HepG2 (cell line): ENCODE results near the gene REEP6. TPM values are rescaled to one million over a fixed set of nuclear protein-coding genes. Genes with fewer than 3 reads are reported as not detected.

Experiments used
- ASH2L ChIP-seq: fragments of 300-600, 200-600 bp; sonication (generic); IDR thresholded peaks from 2 replicates; pipeline ENCODE4 v1.7.0; 2017; ENCODE audit warnings: low read depth, mild to moderate bottlenecking, moderate library complexity, mixed read lengths, low read length; ENCODE audit not compliant: insufficient read length
- ELF1 ChIP-seq: sonication (generic); formaldehyde crosslinking; IDR thresholded peaks from 2 replicates; pipeline ENCODE4 v1.4.0; 2020; ENCODE audit warnings: missing genetic modification reagents
- GATAD2A ChIP-seq: IDR thresholded peaks from 2 replicates; pipeline ENCODE4 v1.6.1; 2016
- HNRNPK ChIP-seq: fragments of 200-400 bp; formaldehyde crosslinking; IDR thresholded peaks from 2 replicates; pipeline ENCODE4 v1.6.1; 2018; ENCODE audit warnings: low read length, low read depth, moderate library complexity, mild to moderate bottlenecking; ENCODE audit not compliant: poor library complexity, severe bottlenecking
- HNRNPL ChIP-seq: fragments of 200-400 bp; formaldehyde crosslinking; IDR thresholded peaks from 2 replicates; pipeline ENCODE4 v1.6.1; 2017; ENCODE audit warnings: mild to moderate bottlenecking, low read depth, low read length
- IRF2 ChIP-seq: IDR thresholded peaks from 2 replicates; pipeline ENCODE4 v1.6.1; 2018; ENCODE audit warnings: missing genetic modification reagents, missing compliant biosample characterization
- KDM5A ChIP-seq: fragments of 200-600 bp; sonication (generic); IDR thresholded peaks from 2 replicates; pipeline ENCODE4 v1.7.0; 2018; ENCODE audit warnings: antibody characterized with exemption, mild to moderate bottlenecking, low read length, borderline replicate concordance
- LCORL ChIP-seq, 2 experiments: fragments of 450-650 bp in 1 of 2; sonication (generic) in 1 of 2; formaldehyde crosslinking in 1 of 2; IDR thresholded peaks; 2 replicates each; pipeline versions ENCODE4 v1.5.0 to v1.6.1; 2017 to 2020; ENCODE audit warnings: antibody characterized with exemption in 1 of 2, missing genetic modification reagents in 1 of 2
- MED1 ChIP-seq: sonication (generic); formaldehyde crosslinking; IDR thresholded peaks from 2 replicates; pipeline ENCODE4 v1.4.0; 2020; ENCODE audit warnings: missing genetic modification reagents
- MYC ChIP-seq: sonication (generic); formaldehyde crosslinking; IDR thresholded peaks from 2 replicates; pipeline ENCODE4 v1.9.0; 2021; ENCODE audit warnings: missing genetic modification reagents, borderline replicate concordance
- NFKBIZ ChIP-seq: IDR thresholded peaks from 2 replicates; pipeline ENCODE4 v1.6.1; 2018; ENCODE audit warnings: missing genetic modification reagents, missing compliant biosample characterization
- NR2C2 ChIP-seq: sonication (generic); formaldehyde crosslinking; IDR thresholded peaks from 2 replicates; pipeline ENCODE4 v1.4.0; 2020; ENCODE audit warnings: missing genetic modification reagents, mild to moderate bottlenecking, moderate library complexity, borderline replicate concordance
- REPIN1 ChIP-seq: sonication (generic); formaldehyde crosslinking; IDR thresholded peaks from 2 replicates; pipeline ENCODE4 v1.8.0; 2022; ENCODE audit warnings: missing genetic modification reagents, low read depth, mild to moderate bottlenecking, borderline replicate concordance
- SRSF1 ChIP-seq: fragments of 200-400 bp; formaldehyde crosslinking; optimal IDR thresholded peaks from 2 replicates; pipeline ENCODE3; 2017; ENCODE audit warnings: mild to moderate bottlenecking, low read depth, low read length, moderate library complexity
- TARDBP ChIP-seq: sonication (generic); formaldehyde crosslinking; IDR thresholded peaks from 2 replicates; pipeline ENCODE4 v1.8.0; 2022; ENCODE audit warnings: mild to moderate bottlenecking, missing genetic modification reagents
- TCF7 ChIP-seq: sonication (generic); IDR thresholded peaks from 2 replicates; pipeline ENCODE4 v1.6.1; 2016; ENCODE audit warnings: antibody characterized with exemption, low read depth
- TSC22D2 ChIP-seq: sonication (generic); formaldehyde crosslinking; IDR thresholded peaks from 2 replicates; pipeline ENCODE4 v1.5.1; 2020; ENCODE audit warnings: missing genetic modification reagents, mild to moderate bottlenecking, borderline replicate concordance
- ZFX ChIP-seq: sonication (generic); formaldehyde crosslinking; IDR thresholded peaks from 2 replicates; pipeline ENCODE4 v1.4.0; 2020; ENCODE audit warnings: mild to moderate bottlenecking, low read depth, missing genetic modification reagents, moderate library complexity
- ZNF335 ChIP-seq: sonication (generic); formaldehyde crosslinking; IDR thresholded peaks from 2 replicates; pipeline ENCODE4 v1.4.0; 2020; ENCODE audit warnings: missing genetic modification reagents
- ZSCAN9 ChIP-seq: IDR thresholded peaks from 2 replicates; pipeline ENCODE4 v1.6.1; 2016; ENCODE audit warnings: borderline replicate concordance
- polyA plus RNA-seq, 8 experiments: library from polyadenylated mRNA; depleted of rRNA in 3 of 8; stranded (reverse) in 7 of 8; unstranded in 1 of 8; fragments of >200 nt; fragmentation: Illumina TruSeq in 4 of 8; extraction: Trizol in 4 of 8; gene quantifications; 2 replicates each; pipeline versions ENCODE4 v1.2.1 to v1.2.3, GENCODE V29; 2011 to 2016; ENCODE audit warnings: low read depth in 4 of 8, missing spikeins in 1 of 8, mixed read lengths in 1 of 8; ENCODE audit not compliant: insufficient read depth in 1 of 8
- total RNA-seq, 5 experiments: library from RNA; depleted of rRNA; stranded (reverse); fragments of >200 nt; fragmentation: Illumina TruSeq; extraction: Trizol; gene quantifications; 2 replicates each; pipeline ENCODE4 v1.2.3, GENCODE V29; 2016; ENCODE audit warnings: low read depth in 1 of 5
- TF ChIP-seq, protein P1 (sequence below): sonication (generic); formaldehyde crosslinking; IDR thresholded peaks from 2 replicates; pipeline ENCODE4 v1.4.0; 2020; ENCODE audit warnings: mild to moderate bottlenecking, missing genetic modification reagents
- TF ChIP-seq, protein P2 (sequence below): sonication (generic); formaldehyde crosslinking; IDR thresholded peaks from 2 replicates; pipeline ENCODE4 v1.8.0; 2022; ENCODE audit warnings: mild to moderate bottlenecking, missing genetic modification reagents, moderate library complexity
- TF ChIP-seq, protein P3 (sequence below): sonication (generic); formaldehyde crosslinking; conservative IDR thresholded peaks from 2 replicates; pipeline ENCODE4 v1.4.0; 2020; ENCODE audit warnings: mild to moderate bottlenecking, missing genetic modification reagents, moderate library complexity
- TF ChIP-seq, protein P4 (sequence below): sonication (generic); formaldehyde crosslinking; IDR thresholded peaks from 2 replicates; pipeline ENCODE4 v1.8.1; 2023; ENCODE audit warnings: mild to moderate bottlenecking, moderate library complexity, missing genetic modification reagents

REEP6 gene
- total and polyA plus RNA-seq, 2 of the 13 experiments (the other 11 are each of a cell fraction or from before 2014, with no cell fraction given) = 10.0 to 28.8 TPM

DNA sequence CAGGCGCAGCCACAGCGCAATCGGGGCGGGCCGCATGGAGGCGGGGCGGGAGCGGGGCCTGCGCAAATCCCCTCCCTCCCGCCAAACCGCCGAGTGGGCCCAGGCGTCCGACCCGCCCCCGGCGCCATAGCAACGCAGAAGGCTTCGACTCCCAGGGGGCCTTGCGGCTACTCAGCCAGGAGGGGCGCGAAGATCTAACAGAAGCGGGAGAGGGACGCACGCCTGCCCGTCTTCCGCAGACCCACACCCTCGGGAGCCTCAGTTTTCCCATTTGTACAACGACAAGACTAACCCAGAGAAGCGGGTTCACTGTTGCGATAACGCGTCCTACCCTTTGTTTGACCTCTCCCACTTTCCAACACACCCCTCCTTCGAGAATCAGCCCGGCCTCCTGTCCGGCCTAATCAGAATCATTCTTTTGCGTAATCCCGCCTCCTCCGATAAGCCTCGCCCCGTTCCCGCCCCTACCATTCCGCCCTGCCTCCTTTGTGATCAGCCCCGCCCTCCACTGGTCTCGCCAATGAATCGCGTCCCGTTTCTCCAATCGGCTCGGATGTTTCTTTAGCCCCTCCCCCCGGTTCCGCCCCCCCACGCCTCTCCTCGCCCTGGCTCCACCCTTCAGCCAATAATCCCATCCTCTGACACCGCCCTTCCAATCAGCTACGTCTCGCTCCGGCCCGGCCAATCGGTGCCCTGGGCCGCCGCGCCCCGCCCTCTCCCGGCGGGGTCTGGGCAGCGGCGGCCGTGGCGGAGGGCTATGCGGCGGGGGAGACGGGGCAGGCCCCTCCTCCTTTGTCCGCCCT lies 469 bp upstream of the REEP6 start, which contains the start of gene PCSK4 (continued):
- TF ChIP-seq TSC22D2 (CRISPR knock-in tag) = no peak
- no peak for TF ChIP-seq ZNF335 (CRISPR knock-in tag)
- TF ChIP-seq, protein P1, sequence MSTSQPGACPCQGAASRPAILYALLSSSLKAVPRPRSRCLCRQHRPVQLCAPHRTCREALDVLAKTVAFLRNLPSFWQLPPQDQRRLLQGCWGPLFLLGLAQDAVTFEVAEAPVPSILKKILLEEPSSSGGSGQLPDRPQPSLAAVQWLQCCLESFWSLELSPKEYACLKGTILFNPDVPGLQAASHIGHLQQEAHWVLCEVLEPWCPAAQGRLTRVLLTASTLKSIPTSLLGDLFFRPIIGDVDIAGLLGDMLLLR = 0 out of 2 replicates have a peak, but pooled peaks have one; percentile 36
- peak; percentile 27; the same call in 1 of the 2 replicates for TF ChIP-seq IRF2 (CRISPR knock-in tag)
- no peak for TF ChIP-seq HNRNPL
- no peak for TF ChIP-seq KDM5A
- peak; percentile 26; the same call in 1 of the 2 replicates for TF ChIP-seq TARDBP (CRISPR knock-in tag)
- TF ChIP-seq ASH2L = no peak
- 0 out of 2 replicates have a peak, but pooled peaks have one; percentile 13 for TF ChIP-seq MED1 (CRISPR knock-in tag)
- TF ChIP-seq HNRNPK = peak; percentile 45
- no peak for TF ChIP-seq ELF1 (CRISPR knock-in tag)
- TF ChIP-seq NR2C2 (CRISPR knock-in tag) = peak; percentile 41; the same call in 1 of the 2 replicates
- TF ChIP-seq TCF7 = no peak
- TF ChIP-seq GATAD2A (CRISPR knock-in tag) = 0 out of 2 replicates have a peak, but pooled peaks have one; percentile 18
- peak; percentile 55; the same call in 1 of the 2 replicates for TF ChIP-seq MYC (CRISPR knock-in tag)
- TF ChIP-seq, protein P2, sequence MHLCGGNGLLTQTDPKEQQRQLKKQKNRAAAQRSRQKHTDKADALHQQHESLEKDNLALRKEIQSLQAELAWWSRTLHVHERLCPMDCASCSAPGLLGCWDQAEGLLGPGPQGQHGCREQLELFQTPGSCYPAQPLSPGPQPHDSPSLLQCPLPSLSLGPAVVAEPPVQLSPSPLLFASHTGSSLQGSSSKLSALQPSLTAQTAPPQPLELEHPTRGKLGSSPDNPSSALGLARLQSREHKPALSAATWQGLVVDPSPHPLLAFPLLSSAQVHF (CRISPR knock-in tag) = no peak
- TF ChIP-seq ZSCAN9 (CRISPR knock-in tag) = 0 out of 2 replicates have a peak, but pooled peaks have one; percentile 45
- no peak for TF ChIP-seq REPIN1 (CRISPR knock-in tag)
- TF ChIP-seq LCORL (IDR thresholded peaks at IDR 0.05) = no peak
- peak; percentile 86 for TF ChIP-seq LCORL (CRISPR knock-in tag; IDR thresholded peaks at IDR 0.05)
- TF ChIP-seq, protein P3, sequence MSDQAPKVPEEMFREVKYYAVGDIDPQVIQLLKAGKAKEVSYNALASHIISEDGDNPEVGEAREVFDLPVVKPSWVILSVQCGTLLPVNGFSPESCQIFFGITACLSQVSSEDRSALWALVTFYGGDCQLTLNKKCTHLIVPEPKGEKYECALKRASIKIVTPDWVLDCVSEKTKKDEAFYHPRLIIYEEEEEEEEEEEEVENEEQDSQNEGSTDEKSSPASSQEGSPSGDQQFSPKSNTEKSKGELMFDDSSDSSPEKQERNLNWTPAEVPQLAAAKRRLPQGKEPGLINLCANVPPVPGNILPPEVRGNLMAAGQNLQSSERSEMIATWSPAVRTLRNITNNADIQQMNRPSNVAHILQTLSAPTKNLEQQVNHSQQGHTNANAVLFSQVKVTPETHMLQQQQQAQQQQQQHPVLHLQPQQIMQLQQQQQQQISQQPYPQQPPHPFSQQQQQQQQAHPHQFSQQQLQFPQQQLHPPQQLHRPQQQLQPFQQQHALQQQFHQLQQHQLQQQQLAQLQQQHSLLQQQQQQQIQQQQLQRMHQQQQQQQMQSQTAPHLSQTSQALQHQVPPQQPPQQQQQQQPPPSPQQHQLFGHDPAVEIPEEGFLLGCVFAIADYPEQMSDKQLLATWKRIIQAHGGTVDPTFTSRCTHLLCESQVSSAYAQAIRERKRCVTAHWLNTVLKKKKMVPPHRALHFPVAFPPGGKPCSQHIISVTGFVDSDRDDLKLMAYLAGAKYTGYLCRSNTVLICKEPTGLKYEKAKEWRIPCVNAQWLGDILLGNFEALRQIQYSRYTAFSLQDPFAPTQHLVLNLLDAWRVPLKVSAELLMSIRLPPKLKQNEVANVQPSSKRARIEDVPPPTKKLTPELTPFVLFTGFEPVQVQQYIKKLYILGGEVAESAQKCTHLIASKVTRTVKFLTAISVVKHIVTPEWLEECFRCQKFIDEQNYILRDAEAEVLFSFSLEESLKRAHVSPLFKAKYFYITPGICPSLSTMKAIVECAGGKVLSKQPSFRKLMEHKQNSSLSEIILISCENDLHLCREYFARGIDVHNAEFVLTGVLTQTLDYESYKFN (CRISPR knock-in tag) = no peak; the same call in 1 of the 2 replicates
- TF ChIP-seq NFKBIZ (CRISPR knock-in tag) = 0 out of 2 replicates have a peak, but pooled peaks have one; percentile 42
- TF ChIP-seq SRSF1 = no peak
- TF ChIP-seq ZFX (CRISPR knock-in tag) = peak; percentile 32
- TF ChIP-seq, protein P4, sequence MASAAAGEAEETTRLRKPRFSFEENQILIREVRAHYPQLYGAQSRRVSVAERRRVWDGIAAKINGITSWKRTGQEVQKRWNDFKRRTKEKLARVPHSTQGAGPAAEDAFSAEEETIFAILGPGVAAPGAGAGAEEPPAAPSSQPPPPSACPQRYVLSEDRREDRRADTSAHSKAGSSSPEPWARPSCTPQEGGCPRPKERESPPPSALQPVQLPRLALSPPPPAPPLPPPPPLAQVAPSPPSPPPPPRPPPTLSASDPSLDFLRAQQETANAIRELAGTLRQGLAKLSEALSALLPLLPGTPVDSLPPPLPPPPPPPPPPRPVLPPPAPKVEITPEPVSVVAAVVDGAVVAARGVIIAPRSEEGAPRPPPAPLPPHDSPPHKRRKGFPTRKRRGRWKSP (CRISPR knock-in tag) = peak; percentile 95
